RWPE1 (cell line): Measurements from ENCODE around the gene RC3H2.
"Not testable (repeated sequence)": the region's sequence is repeated elsewhere in the genome, so short reads cannot be mapped to it uniquely, and the experiment has no call there.

ENCODE experiments used
- CTCF ChIA-PET: fragments of 350-600 bp; sonication (Branson Sonifier 250); formaldehyde crosslinking; extraction: SDS; loops from one replicate; lab custom pipeline; 2021; lab: Yijun Ruan, JAX
- POLR2A ChIA-PET: fragments of 400-600 bp; formaldehyde crosslinking; extraction: SDS; loops from one replicate; lab custom pipeline; 2020; ENCODE audit warnings: antibody characterized with exemption; ENCODE audit not compliant: low non-redundant PET; lab: Yijun Ruan, JAX
- DNase-seq: peaks from one replicate; pipeline ENCODE4 v3.0.0; 2012; ENCODE audit warnings: low spot score
- H3K27ac ChIP-seq: fragments of 450-650 bp; 2 replicates; pipeline ENCODE4 v1.5.1; 2017
- TF ChIP-seq, protein P1 (sequence below): fragments of 450-650 bp; conservative IDR thresholded peaks from 2 replicates; pipeline ENCODE4 v1.5.1; 2017; ENCODE audit warnings: low read depth, mild to moderate bottlenecking

Gene RC3H2

GRCh38 chr9:122875523-122875922 lies 29.6 kb downstream of the RC3H2 start:
- TF ChIP-seq, protein P1, sequence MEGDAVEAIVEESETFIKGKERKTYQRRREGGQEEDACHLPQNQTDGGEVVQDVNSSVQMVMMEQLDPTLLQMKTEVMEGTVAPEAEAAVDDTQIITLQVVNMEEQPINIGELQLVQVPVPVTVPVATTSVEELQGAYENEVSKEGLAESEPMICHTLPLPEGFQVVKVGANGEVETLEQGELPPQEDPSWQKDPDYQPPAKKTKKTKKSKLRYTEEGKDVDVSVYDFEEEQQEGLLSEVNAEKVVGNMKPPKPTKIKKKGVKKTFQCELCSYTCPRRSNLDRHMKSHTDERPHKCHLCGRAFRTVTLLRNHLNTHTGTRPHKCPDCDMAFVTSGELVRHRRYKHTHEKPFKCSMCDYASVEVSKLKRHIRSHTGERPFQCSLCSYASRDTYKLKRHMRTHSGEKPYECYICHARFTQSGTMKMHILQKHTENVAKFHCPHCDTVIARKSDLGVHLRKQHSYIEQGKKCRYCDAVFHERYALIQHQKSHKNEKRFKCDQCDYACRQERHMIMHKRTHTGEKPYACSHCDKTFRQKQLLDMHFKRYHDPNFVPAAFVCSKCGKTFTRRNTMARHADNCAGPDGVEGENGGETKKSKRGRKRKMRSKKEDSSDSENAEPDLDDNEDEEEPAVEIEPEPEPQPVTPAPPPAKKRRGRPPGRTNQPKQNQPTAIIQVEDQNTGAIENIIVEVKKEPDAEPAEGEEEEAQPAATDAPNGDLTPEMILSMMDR = no peak
- no peak for DNase-seq
- POLR2A ChIA-PET = interaction anchor here (0.7 to 0.8 kb wide), 2 partner anchors 14 to 26 kb away, joined by 3 read pairs; no protein-coding TSS in a partner anchor
- no peak overlapping the region for H3K27ac ChIP-seq
- CTCF ChIA-PET = no interaction called here

- H3K27ac ChIP-seq, CTCF ChIA-PET, POLR2A ChIA-PET, DNase-seq: not testable (repeated sequence)
These were observed 37.9 kb downstream of the RC3H2 start for GRCh38 chr9:122867276-122867675.

DNA sequence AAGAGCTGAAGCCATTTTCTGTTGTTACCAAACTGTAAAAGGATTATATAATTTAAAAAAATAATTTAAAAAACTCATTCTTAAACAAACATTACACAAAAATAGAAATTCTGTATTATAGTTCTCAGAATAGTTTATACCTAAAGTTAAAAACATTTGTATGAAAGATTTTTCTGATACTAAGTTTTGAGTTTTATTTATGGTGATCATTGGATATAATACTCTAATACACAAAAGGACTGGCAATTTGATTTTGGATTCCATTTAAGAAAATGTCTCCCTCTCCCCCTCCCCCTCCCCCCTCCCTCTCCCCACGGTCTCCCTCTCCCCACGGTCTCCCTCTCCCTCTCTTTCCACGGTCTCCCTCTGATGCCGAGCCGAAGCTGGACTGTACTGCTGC lies 39.1 kb downstream of the RC3H2 start:
- no peak for DNase-seq
- TF ChIP-seq, protein P1 = no peak
- ChIA-PET CTCF (no interaction called here), POLR2A (no interaction called here)
- no peak overlapping the region for H3K27ac ChIP-seq

GRCh38 chr9:122865300-122865699 lies 39.9 kb downstream of the RC3H2 start:
- CTCF ChIA-PET = interaction anchor here (0.6 to 0.7 kb wide), 2 partner anchors 319 to 541 kb away, joined by 3 read pairs; no protein-coding TSS in a partner anchor

DNA sequence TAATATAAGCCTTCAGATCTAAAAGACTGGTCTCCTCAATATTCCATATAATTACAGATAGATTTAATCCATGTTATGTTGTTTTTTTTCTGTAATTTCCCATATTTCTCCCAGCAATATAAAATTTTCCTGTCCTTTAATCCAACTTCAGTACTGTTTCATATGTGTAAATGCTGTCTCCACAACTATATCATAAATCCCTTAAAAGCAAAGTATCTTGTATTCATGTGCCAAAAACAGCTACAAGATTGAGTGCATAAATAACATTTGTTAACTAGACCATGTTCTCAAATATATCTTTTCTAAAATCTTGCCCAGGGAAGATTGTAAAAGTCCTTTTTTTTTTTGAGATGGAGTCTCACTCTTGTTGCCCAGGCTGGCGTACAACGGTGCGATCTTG lies 41.8 kb downstream of the RC3H2 start:
- CTCF ChIA-PET = no interaction called here
- TF ChIP-seq, protein P1 = no peak

More at GRCh38 chr9:122865300-122865699, 39.9 kb downstream of the RC3H2 start:
- no peak for DNase-seq
- POLR2A ChIA-PET = no interaction called here
- H3K27ac ChIP-seq = no peak overlapping the region
- TF ChIP-seq, protein P1 = no peak

GRCh38 chr9:122860319-122861142 lies 44.6 kb downstream of the RC3H2 start:
- POLR2A ChIA-PET = no interaction called here
- no peak overlapping the region for H3K27ac ChIP-seq
- no peak for DNase-seq
- TF ChIP-seq, protein P1 = no peak
- CTCF ChIA-PET = interaction anchor here (0.6 kb wide), 1 partner anchor 948 kb away, joined by 3 read pairs; no protein-coding TSS in a partner anchor

More for the DNA sequence above, 41.8 kb downstream of the RC3H2 start:
- no peak for DNase-seq
- H3K27ac ChIP-seq = no peak overlapping the region
- POLR2A ChIA-PET = no interaction called here

- DNase-seq = no peak
- CTCF ChIA-PET = no interaction called here
- TF ChIP-seq, protein P1 = no peak
- POLR2A ChIA-PET = no interaction called here
- no peak overlapping the region for H3K27ac ChIP-seq
These were observed 47.3 kb downstream of the RC3H2 start for GRCh38 chr9:122857815-122858214.

DNA sequence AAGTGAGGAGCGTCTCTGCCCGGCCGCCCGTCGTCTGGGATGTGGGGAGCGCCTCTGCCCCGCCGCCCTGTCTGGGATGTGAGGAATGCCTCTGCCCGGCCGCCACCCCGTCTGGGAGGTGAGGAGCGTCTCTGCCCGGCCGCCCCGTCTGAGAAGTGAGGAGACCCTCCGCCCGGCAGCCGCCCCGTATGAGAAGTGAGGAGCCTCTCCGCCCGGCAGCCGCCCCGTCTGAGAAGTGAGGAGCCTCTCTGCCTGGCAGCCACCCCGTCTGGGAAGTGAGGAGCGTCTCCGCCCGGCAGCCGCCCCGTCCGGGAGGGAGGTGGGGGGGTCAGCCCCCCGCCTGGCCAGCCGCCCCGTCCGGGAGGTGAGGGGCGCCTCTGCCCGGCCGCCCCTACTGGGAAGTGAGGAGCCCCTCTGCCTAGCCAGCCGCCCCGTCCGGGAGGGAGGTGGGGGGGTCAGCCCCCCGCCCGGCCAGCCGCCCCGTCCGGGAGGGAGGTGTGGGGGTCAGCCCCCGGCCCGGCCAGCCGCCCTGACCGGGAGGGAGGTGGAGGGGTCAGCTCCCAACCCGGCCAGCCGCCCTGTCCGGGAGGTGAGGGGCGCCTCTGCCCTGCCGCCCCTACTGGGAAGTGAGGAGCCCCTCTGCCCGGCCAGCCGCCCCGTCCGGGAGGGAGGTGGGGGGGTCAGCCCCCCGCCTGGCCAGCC lies 52.9 kb downstream of the RC3H2 start:
- CTCF ChIA-PET, POLR2A ChIA-PET, DNase-seq, H3K27ac ChIP-seq: not testable (repeated sequence)
